ENCODE data around the gene PHF21A. TPM values are rescaled to one million over a fixed set of nuclear protein-coding genes. Genes with fewer than 3 reads are reported as not detected.

The PHF21A gene
- total RNA-seq, 1 donor from 2014 or later = 69.3 TPM

GRCh38 chr11:45930031-45930794, 191.0 kb downstream of the PHF21A start:
- Histone ChIP-seq H3K9ac (ENCODE audit: low read length) (no peak overlapping the region), H2AFZ (ENCODE audit: low read depth, low read length) (no peak overlapping the region), H3K36me3 (ENCODE audit: insufficient read depth, low read length) (peaks cover 9% of the 10 kb centered on the region), H4K20me1 (ENCODE audit: insufficient read depth, low read length) (peaks cover 4% of the 10 kb centered on the region), H3K27ac (ENCODE audit: low read depth, low read length) (no peak overlapping the region), H3K9me3 (ENCODE audit: insufficient read depth, low read depth, low read length) (no peaks in the 10 kb centered on the region), H3K27me3 (ENCODE audit: insufficient read depth, low read length) (no peaks in the 10 kb centered on the region), H3K4me1 (ENCODE audit: insufficient read depth, low read length) (no peaks in the 10 kb centered on the region), H3K4me2 (ENCODE audit: low read length) (no peak overlapping the region), H3K79me2 (ENCODE audit: insufficient read depth, low read length) (no peaks in the 10 kb centered on the region), H3K4me3 (ENCODE audit: insufficient read depth, low read depth, low read length) (no peak overlapping the region)
- Mint-ChIP-seq H3K36me3 (ENCODE audit: low read depth, unreplicated experiment) (peaks cover 15% of the 10 kb centered on the region), H3K27ac (ENCODE audit: unreplicated experiment) (no peak overlapping the region), H3K27me3 (ENCODE audit: low read depth, unreplicated experiment) (no peaks in the 10 kb centered on the region), H3K4me3 (ENCODE audit: unreplicated experiment) (no peak overlapping the region), H3K4me1 (ENCODE audit: low read depth, unreplicated experiment) (peaks cover 16% of the 10 kb centered on the region), H3K9me3 (ENCODE audit: unreplicated experiment) (no peaks in the 10 kb centered on the region)
- TF ChIP-seq CTCF (IDR thresholded peaks at IDR 0.05; ENCODE audit: insufficient read depth, low read depth, low read length) = no peak
- TF ChIP-seq EZH2 (IDR thresholded peaks at IDR 0.05; ENCODE audit: insufficient read depth, low read length) = no peak
- FAIRE-seq (no peak), DNase-seq (ENCODE audit: low read depth) (no peak)

GRCh38 chr11:45929486-45930030, 191.7 kb downstream of the PHF21A start:
- Histone ChIP-seq H3K9ac (ENCODE audit: low read length) (no peak overlapping the region), H3K79me2 (ENCODE audit: insufficient read depth, low read length) (no peaks in the 10 kb centered on the region), H3K27ac (ENCODE audit: low read depth, low read length) (no peak overlapping the region), H3K9me3 (ENCODE audit: insufficient read depth, low read depth, low read length) (no peaks in the 10 kb centered on the region), H3K4me3 (ENCODE audit: insufficient read depth, low read depth, low read length) (no peak overlapping the region), H3K4me1 (ENCODE audit: insufficient read depth, low read length) (no peaks in the 10 kb centered on the region), H3K36me3 (ENCODE audit: insufficient read depth, low read length) (peaks cover 8% of the 10 kb centered on the region), H4K20me1 (ENCODE audit: insufficient read depth, low read length) (peaks cover 4% of the 10 kb centered on the region), H3K4me2 (ENCODE audit: low read length) (no peak overlapping the region), H3K27me3 (ENCODE audit: insufficient read depth, low read length) (no peaks in the 10 kb centered on the region), H2AFZ (ENCODE audit: low read depth, low read length) (no peak overlapping the region)
- Mint-ChIP-seq H3K4me1 (ENCODE audit: low read depth, unreplicated experiment) (peaks cover 16% of the 10 kb centered on the region), H3K27me3 (ENCODE audit: low read depth, unreplicated experiment) (peaks cover 6% of the 10 kb centered on the region), H3K4me3 (ENCODE audit: unreplicated experiment) (no peak overlapping the region), H3K27ac (ENCODE audit: unreplicated experiment) (no peak overlapping the region), H3K36me3 (ENCODE audit: low read depth, unreplicated experiment) (peaks cover 13% of the 10 kb centered on the region), H3K9me3 (ENCODE audit: unreplicated experiment) (no peaks in the 10 kb centered on the region)
- TF ChIP-seq EZH2 (IDR thresholded peaks at IDR 0.05; ENCODE audit: insufficient read depth, low read length) = no peak
- TF ChIP-seq CTCF (IDR thresholded peaks at IDR 0.05; ENCODE audit: insufficient read depth, low read depth, low read length) = no peak
- FAIRE-seq (no peak), DNase-seq (ENCODE audit: low read depth) (no peak)

Data from astrocyte (in vitro differentiated cells and primary cell).